Panc1 (cell line): ENCODE results near the gene PSME3IP1. TPM values are rescaled to one million over a fixed set of nuclear protein-coding genes. Genes with fewer than 3 reads are reported as not detected.

Source experiments
- ATAC-seq: fragments of 200-7000 bp; cut with Tn5 transposase; 2 replicates; pipeline ENCODE4 v1.9.1; 2020; ENCODE audit warnings: mild to moderate bottlenecking, moderate library complexity
- BruUV-seq: library from RNA; stranded (reverse); fragments of 400-500 nt; replicated peaks from 2 replicates; lab custom pipeline; 2021; lab: Mats Ljungman, UMichigan
- CTCF ChIA-PET: fragments of 300-600 bp; sonication (Branson Sonifier 250); formaldehyde crosslinking; loops from one replicate; lab custom pipeline; 2022; ENCODE audit warnings: antibody characterized with exemption; lab: Charles Lee
- POLR2A ChIA-PET: fragments of 300-600 bp; sonication (Branson Sonifier 250); formaldehyde crosslinking; loops from one replicate; lab custom pipeline; 2022; ENCODE audit warnings: antibody characterized with exemption; lab: Charles Lee
- DNase-seq: peaks from one replicate; pipeline ENCODE4 v3.0.0-alpha.2; 2010; ENCODE audit warnings: low read depth, low spot score
- H3K27ac ChIP-seq: 2 replicates; pipeline ENCODE4 v1.5.1; 2011; ENCODE audit warnings: mild to moderate bottlenecking, low read length, inconsistent platforms
- H3K27me3 ChIP-seq: fragments of 200-500 bp; sonication (Bioruptor generic); 2 replicates; pipeline ENCODE4 v1.6.0; 2014; ENCODE audit warnings: low read length, inconsistent platforms; ENCODE audit not compliant: control insufficient read depth, insufficient read depth
- H3K36me3 ChIP-seq: fragments of 200-500 bp; sonication (Bioruptor generic); 2 replicates; pipeline ENCODE4 v1.5.1; 2014; ENCODE audit warnings: inconsistent platforms, mild to moderate bottlenecking, low read length, moderate library complexity; ENCODE audit not compliant: control insufficient read depth, insufficient read depth
- H3K4me1 ChIP-seq: 2 replicates; pipeline ENCODE4 v1.5.1; 2011; ENCODE audit warnings: inconsistent platforms, mild to moderate bottlenecking, low read length, moderate library complexity; ENCODE audit not compliant: control insufficient read depth, insufficient read depth
- H3K4me3 ChIP-seq, 2 experiments: 2 replicates each; pipeline ENCODE4 v1.5.1; 2011 to 2012; ENCODE audit warnings: low read depth in 2 of 2, low read length in 2 of 2, mild to moderate bottlenecking in 2 of 2, inconsistent platforms in 1 of 2, moderate library complexity in 1 of 2
- H3K9me3 ChIP-seq: fragments of 200-500 bp; sonication (Bioruptor generic); 2 replicates; pipeline ENCODE4 v1.5.1; 2014; ENCODE audit warnings: low read depth, mild to moderate bottlenecking, inconsistent platforms, low read length, moderate library complexity; ENCODE audit not compliant: control insufficient read depth, insufficient read depth
- CTCF ChIP-seq: fragments of 450-650 bp; IDR thresholded peaks from 2 replicates; pipeline ENCODE4 v1.5.1; 2017; ENCODE audit warnings: mild to moderate bottlenecking
- POLR2AphosphoS5 ChIP-seq: IDR thresholded peaks from 2 replicates; pipeline ENCODE4 v1.6.1; 2012; ENCODE audit warnings: mild to moderate bottlenecking, low read depth, low read length, moderate library complexity
- REST ChIP-seq, 2 experiments: IDR thresholded peaks; 2 replicates each; pipeline ENCODE4 v1.6.1; 2011 to 2012; ENCODE audit warnings: low read depth in 2 of 2, control low read depth in 1 of 2, low read length in 1 of 2, mild to moderate bottlenecking in 1 of 2, moderate library complexity in 1 of 2; ENCODE audit not compliant: insufficient read depth in 1 of 2
- SIN3A ChIP-seq: IDR thresholded peaks from 2 replicates; pipeline ENCODE4 v1.6.1; 2012; ENCODE audit warnings: low read depth, mild to moderate bottlenecking, low read length, moderate library complexity, borderline replicate concordance; ENCODE audit not compliant: insufficient read depth
- TCF7L2 ChIP-seq: IDR thresholded peaks from 2 replicates; pipeline ENCODE4 v1.6.1; 2011; ENCODE audit warnings: mild to moderate bottlenecking, low read depth, low read length, inconsistent platforms
- in situ Hi-C: cut with HindIII; loops from 2 replicates; pipeline ENCODE4 v1.10.0; 2016; ENCODE audit warnings: low sequenced_read_pairs, low pct_unique_long_range_greater_than_20kb
- intact Hi-C: fragments of 100-400 bp; cut with micrococcal nuclease; formaldehyde crosslinking; loops from one replicate; pipeline ENCODE4 v1.10.0; 2022; ENCODE audit not compliant: unreplicated experiment
- total RNA-seq: library from RNA; stranded (reverse); gene quantifications from one replicate; pipeline ENCODE4 v1.2.1, GENCODE V29; 2021; ENCODE audit not compliant: unreplicated experiment

The PSME3IP1 gene
- total RNA-seq, 1 experiment from 2014 or later: 67.6 TPM

- DNase-seq (no peak), ATAC-seq (no peak)
- Histone ChIP-seq H3K4me1 (no peaks in the 10 kb centered on the region), H3K27me3 (no peaks in the 10 kb centered on the region), H3K4me3 (no peak overlapping the region), H3K36me3 (no peaks in the 10 kb centered on the region), H3K27ac (no peak overlapping the region), H3K9me3 (no peaks in the 10 kb centered on the region)
- TF ChIP-seq REST (IDR thresholded peaks at IDR 0.05; ENCODE audit: insufficient read depth in 1 of 2, low read depth in 2 of 2, low read length in 1 of 2) (no peak), TCF7L2 (no peak), SIN3A (no peak), POLR2AphosphoS5 (no peak), CTCF (no peak)
- ChIA-PET CTCF (no interaction called here), POLR2A (no interaction called here)
- intact Hi-C loops: loop anchor here (10.0 kb wide), 1 partner anchor 61 kb away; no protein-coding TSS in a partner anchor
- BruUV-seq: no TSS peak
- in situ Hi-C loops: no loop called here
Observed at GRCh38 chr16:57145046-57146021, 40.5 kb downstream of the PSME3IP1 start.

GRCh38 chr16:57144027-57144426, 41.8 kb downstream of the PSME3IP1 start:
- ChIA-PET CTCF (no interaction called here), POLR2A (no interaction called here)
- BruUV-seq: no TSS peak

More at GRCh38 chr16:57144027-57144426, 41.8 kb downstream of the PSME3IP1 start:
- Histone ChIP-seq H3K36me3 (no peaks in the 10 kb centered on the region), H3K27me3 (no peaks in the 10 kb centered on the region), H3K9me3 (no peaks in the 10 kb centered on the region), H3K4me3 (no peak overlapping the region), H3K27ac (no peak overlapping the region), H3K4me1 (no peaks in the 10 kb centered on the region)
- intact Hi-C loops: loop anchor here (10.0 kb wide), 1 partner anchor 59 kb away; no protein-coding TSS in a partner anchor
- TF ChIP-seq SIN3A (no peak), CTCF (no peak), REST (IDR thresholded peaks at IDR 0.05; ENCODE audit: insufficient read depth in 1 of 2, low read depth in 2 of 2, low read length in 1 of 2) (no peak), TCF7L2 (no peak)
- ATAC-seq: no peak
- in situ Hi-C loops: no loop called here
- no peak for DNase-seq
